A549 (cell line): Measurements from ENCODE around the gene CHST10. TPM values are rescaled to one million over a fixed set of nuclear protein-coding genes. Genes with fewer than 3 reads are reported as not detected.

Experiments
- ATAC-seq, 2 experiments: fragments of 200-7000 bp in 1 of 2; fragments of >200 bp in 1 of 2; cut with Nextera tagmentation in 1 of 2; cut with Tn5 transposase in 1 of 2; 3 replicates each; pipeline versions ENCODE4 v1.8.0 to v1.9.1; 2018 to 2020; ENCODE audit warnings: mild to moderate bottlenecking in 1 of 2, moderate library complexity in 1 of 2
- CTCF ChIA-PET: fragments of 300-600 bp; sonication (Branson Sonifier 250); formaldehyde crosslinking; extraction: SDS; loops from one replicate; lab custom pipeline; 2021; ENCODE audit warnings: antibody characterized with exemption, inconsistent platforms; lab: Yijun Ruan, JAX
- POLR2A ChIA-PET: fragments of 350-600 bp; formaldehyde crosslinking; extraction: SDS; loops from one replicate; lab custom pipeline; 2021; ENCODE audit warnings: antibody characterized with exemption, inconsistent platforms; lab: Yijun Ruan, JAX
- DNase-seq, 2 experiments: peaks; one replicate each; pipeline versions ENCODE4 v3.0.0 to v3.0.0-alpha.2; 2011 to 2016; ENCODE audit warnings: low read depth in 1 of 2, low spot score in 1 of 2
- FAIRE-seq: peaks from 2 replicates; lab custom pipeline; 2011; peaks lifted over from hg19 to GRCh38; lab: Jason Lieb, UNC
- H3K27ac ChIP-seq, 2 experiments: fragments of >200 bp; sonication (Bioruptor Twin); formaldehyde crosslinking; 3 replicates each; pipeline ENCODE4 v1.5.1; 2016 to 2017
- H3K4me1 ChIP-seq: fragments of >200 bp; sonication (Bioruptor Twin); formaldehyde crosslinking; 3 replicates; pipeline ENCODE4 v1.6.1; 2016
- H3K4me2 ChIP-seq: fragments of >200 bp; sonication (Bioruptor Twin); formaldehyde crosslinking; 3 replicates; pipeline ENCODE4 v1.6.1; 2016
- H3K4me3 ChIP-seq: fragments of >200 bp; sonication (Bioruptor Twin); formaldehyde crosslinking; 3 replicates; pipeline ENCODE4 v1.5.1; 2016
- H3K9me3 ChIP-seq: fragments of >200 bp; sonication (Bioruptor Twin); formaldehyde crosslinking; 3 replicates; pipeline ENCODE4 v1.6.1; 2016
- CEBPB ChIP-seq, 2 experiments: fragments of >200 bp in 1 of 2; sonication (Bioruptor Twin) in 1 of 2; formaldehyde crosslinking in 1 of 2; IDR thresholded peaks; 2 replicates each; pipeline ENCODE4 v1.6.1; 2012 to 2016
- CHD2 ChIP-seq: fragments of 150-350 bp; IDR thresholded peaks from 2 replicates; pipeline ENCODE4 v1.6.1; 2014; ENCODE audit warnings: low read length; ENCODE audit not compliant: partially characterized antibody
- FOSL2 ChIP-seq, 2 experiments: fragments of 450-650 bp in 1 of 2; fragments of >200 bp in 1 of 2; sonication (Bioruptor Twin) in 1 of 2; formaldehyde crosslinking; IDR thresholded peaks; 2 replicates each; pipeline versions ENCODE4 v1.5.0 to v1.6.1; 2016 to 2020; ENCODE audit warnings: mild to moderate bottlenecking in 1 of 2, moderate library complexity in 1 of 2
- GATA3 ChIP-seq: IDR thresholded peaks from 2 replicates; pipeline ENCODE4 v1.6.1; 2012; ENCODE audit warnings: borderline replicate concordance
- JUN ChIP-seq, 2 experiments: fragments of >200 bp; sonication (Bioruptor Twin); formaldehyde crosslinking; IDR thresholded peaks; 2 replicates in 1 of 2; 3 replicates in 1 of 2; pipeline ENCODE4 v1.6.1; 2016 to 2017
- JUNB ChIP-seq: fragments of >200 bp; sonication (Bioruptor Twin); formaldehyde crosslinking; IDR thresholded peaks from 2 replicates; pipeline ENCODE4 v1.6.1; 2016
- KDM5A ChIP-seq: fragments of 200-600 bp; sonication (generic); IDR thresholded peaks from 2 replicates; pipeline ENCODE4 v1.6.1; 2016; ENCODE audit warnings: antibody characterized with exemption, mild to moderate bottlenecking
- NPAS2 ChIP-seq: fragments of 250-450 bp; sonication (Bioruptor Pico); IDR thresholded peaks from 2 replicates; pipeline ENCODE4 v1.8.0; 2022; ENCODE audit warnings: mild to moderate bottlenecking, moderate library complexity, borderline replicate concordance
- PBX3 ChIP-seq: IDR thresholded peaks from 2 replicates; pipeline ENCODE4 v1.6.1; 2012
- PHF8 ChIP-seq: fragments of 200-600 bp; sonication (generic); IDR thresholded peaks from 2 replicates; pipeline ENCODE4 v1.6.1; 2016; ENCODE audit warnings: low read depth, mild to moderate bottlenecking, antibody characterized with exemption, moderate library complexity, borderline replicate concordance
- RCOR1 ChIP-seq: fragments of 150-350 bp; IDR thresholded peaks from 2 replicates; pipeline ENCODE4 v1.6.1; 2014; ENCODE audit warnings: antibody characterized with exemption, low read length, low read depth
- REST ChIP-seq: fragments of 200-600 bp; sonication (generic); IDR thresholded peaks from 2 replicates; pipeline ENCODE4 v1.6.1; 2016; ENCODE audit warnings: antibody characterized with exemption, mild to moderate bottlenecking, moderate library complexity
- TP53 ChIP-seq: fragments of 250-450 bp; sonication (Bioruptor Pico); IDR thresholded peaks from 2 replicates; pipeline ENCODE4 v1.5.0; 2021; ENCODE audit warnings: mild to moderate bottlenecking, moderate library complexity
- ZSCAN20 ChIP-seq: fragments of 250-450 bp; sonication (Bioruptor Pico); IDR thresholded peaks from 2 replicates; pipeline ENCODE4 v1.8.0; 2022; ENCODE audit warnings: mild to moderate bottlenecking, moderate library complexity
- WGBS: methylation state at CpG from one replicate; pipeline ENCODE4 v1.1.6; 2017; ENCODE audit errors: missing lambda C conversion rate; 5-methylcytosine and 5-hydroxymethylcytosine counted together
- polyA plus RNA-seq, 4 experiments: library from polyadenylated mRNA; depleted of rRNA in 3 of 4; stranded (reverse); fragments of >200 nt; fragmentation: RNase III in 1 of 4; extraction: RNeasy Plus Mini Kit Qiagen cat#74134 plus additional on column Dnase treatment in 1 of 4; gene quantifications; 2 replicates in 3 of 4; 3 replicates in 1 of 4; pipeline ENCODE4 v1.2.3, GENCODE V29; 2011 to 2017

Gene CHST10
- polyA plus RNA-seq, 2 of the 4 experiments (the other 2 are of a cell fraction), result 16.6 to 24.0 TPM

GRCh38 chr2:100409461-100409860 is 8.0 kb downstream of the CHST10 start:
- 87% methylated on average over 5 of the region's 5 CpGs for WGBS
- ChIA-PET POLR2A (no interaction called here), CTCF (interaction anchor here (0.9 to 1.9 kb wide), 4 partner anchors 12 to 163 kb away, joined by 3 to 5 read pairs (median 4); no protein-coding TSS in a partner anchor)
- H3K4me1 ChIP-seq, result 0 out of 3 replicates have a peak, but pooled peaks cover 2% of the 10 kb centered on the region
- H3K4me2 ChIP-seq, result no peak overlapping the region
- DNase-seq (no peak), ATAC-seq (no peak), FAIRE-seq (no peak)
- H3K4me3 ChIP-seq, result no peak overlapping the region
- H3K9me3 ChIP-seq, result no peaks in the 10 kb centered on the region
- TF ChIP-seq JUNB, result no peak
- no peak for TF ChIP-seq CHD2
- TF ChIP-seq NPAS2 (CRISPR knock-in tag), result no peak
- no peak for TF ChIP-seq PBX3
- TF ChIP-seq FOSL2 (IDR thresholded peaks at IDR 0.05), result no peak
- TF ChIP-seq FOSL2 (CRISPR knock-in tag; IDR thresholded peaks at IDR 0.05), result no peak
- no peak overlapping the region for H3K27ac ChIP-seq

GRCh38 chr2:100408941-100409340 is 8.5 kb downstream of the CHST10 start:
- DNase-seq, result no peak

GRCh38 chr2:100408104-100408503 is 9.4 kb downstream of the CHST10 start:
- TF ChIP-seq PBX3 (no peak), KDM5A (no peak), PHF8 (no peak), RCOR1 (no peak), CEBPB (IDR thresholded peaks at IDR 0.05) (no peak), ZSCAN20 (no peak)
- Histone ChIP-seq H3K27ac (no peak overlapping the region), H3K4me1 (0 out of 3 replicates have a peak, but pooled peaks cover 2% of the 10 kb centered on the region), H3K9me3 (no peaks in the 10 kb centered on the region), H3K4me2 (no peak overlapping the region), H3K4me3 (no peak overlapping the region)
- ChIA-PET POLR2A (no interaction called here), CTCF (interaction anchor here (1.0 kb wide), 1 partner anchor 146 kb away, joined by 3 read pairs; no protein-coding TSS in a partner anchor)
- WGBS, result 87% methylated on average over 2 of the region's 2 CpGs
- DNase-seq, result no peak
- no peak for FAIRE-seq
- no peak for ATAC-seq

More at GRCh38 chr2:100408941-100409340, 8.5 kb downstream of the CHST10 start:
- H3K4me3 ChIP-seq, result no peak overlapping the region
- ATAC-seq (no peak), FAIRE-seq (no peak)
- CTCF ChIA-PET, result interaction anchor here (0.9 to 1.9 kb wide), 4 partner anchors 12 to 162 kb away, joined by 3 to 5 read pairs (median 4); no protein-coding TSS in a partner anchor
- 90% methylated on average over 8 of the region's 8 CpGs for WGBS
- no peaks in the 10 kb centered on the region for H3K9me3 ChIP-seq
- H3K4me1 ChIP-seq, result 0 out of 3 replicates have a peak, but pooled peaks cover 2% of the 10 kb centered on the region
- no peak overlapping the region for H3K27ac ChIP-seq
- TF ChIP-seq TP53, result no peak
- no peak for TF ChIP-seq GATA3
- no peak for TF ChIP-seq JUN (IDR thresholded peaks at IDR 0.05)
- no peak for TF ChIP-seq REST
- no peak for TF ChIP-seq RCOR1
- POLR2A ChIA-PET, result no interaction called here
- no peak overlapping the region for H3K4me2 ChIP-seq
